ENCODE results near the gene TIMP2. TPM values are rescaled to one million over a fixed set of nuclear protein-coding genes. Genes with fewer than 3 reads are reported as not detected.

TIMP2 gene
- total and polyA plus RNA-seq, 8 donors, result 158 to 313 (median 179) TPM

- no peak for TF ChIP-seq CTCF (IDR thresholded peaks at IDR 0.05)
- DNase-seq, result no peak
- intact Hi-C loops (cut with DNase I), result no loop called here
Measured at GRCh38 chr17:78824240-78824639, 100.9 kb downstream of the TIMP2 start.

DNA sequence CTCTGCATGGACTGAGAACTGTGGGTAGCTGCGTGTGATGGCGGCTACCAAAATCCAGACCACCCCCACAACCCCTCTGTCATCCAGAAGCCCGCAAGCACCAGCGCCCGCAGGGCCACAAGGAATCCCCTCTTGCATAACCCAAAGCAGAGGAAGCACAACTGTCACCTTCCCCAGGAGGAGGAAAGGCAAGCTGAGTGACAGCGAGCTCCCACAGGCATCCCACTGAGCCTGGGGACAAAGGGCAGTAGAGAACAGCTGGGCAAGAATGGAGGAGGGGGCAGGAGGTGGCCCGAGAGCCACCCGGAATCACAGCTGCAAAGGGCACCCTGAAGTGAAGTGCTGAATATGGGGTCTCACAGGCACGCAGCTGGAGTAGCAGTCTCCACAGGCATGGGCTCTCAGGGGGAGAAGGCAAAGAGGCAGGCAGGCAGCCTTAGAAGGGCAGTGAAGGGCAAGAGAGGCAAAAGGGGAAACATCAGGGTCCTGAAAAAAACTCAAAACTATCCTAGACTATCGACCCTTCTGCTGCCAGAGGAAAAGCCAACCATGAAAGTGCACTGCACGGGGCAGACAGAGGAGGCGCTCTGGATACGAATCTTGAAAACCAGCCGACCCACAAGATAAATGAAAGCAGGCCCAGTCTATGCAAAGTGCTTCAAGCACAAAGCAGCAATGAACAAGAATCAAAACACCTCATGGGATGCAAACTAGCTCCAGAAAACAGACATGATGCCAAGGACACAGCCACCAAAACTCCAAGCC, 101.7 kb downstream of the TIMP2 start:
- Histone ChIP-seq H3K36me3 (peaks cover 0 to 100% of the 10 kb centered on the region in 2 donors), H3K4me3 (no peak overlapping the region), H3K9me3 (no peaks in the 10 kb centered on the region), H3K27me3 (no peaks in the 10 kb centered on the region), H3K27ac (no peak overlapping the region), H3K4me1 (peaks cover 0 to 34% of the 10 kb centered on the region in 2 donors)
- no peak for ATAC-seq
- TF ChIP-seq CTCF (IDR thresholded peaks at IDR 0.05), result no peak
- intact Hi-C loops (cut with DNase I), result no loop called here
- no peak for DNase-seq

More at GRCh38 chr17:78824240-78824639, 100.9 kb downstream of the TIMP2 start:
- Histone ChIP-seq H3K27me3 (no peaks in the 10 kb centered on the region), H3K9me3 (no peaks in the 10 kb centered on the region), H3K27ac (no peak overlapping the region), H3K4me3 (no peak overlapping the region), H3K4me1 (peaks cover 0 to 28% of the 10 kb centered on the region in 2 donors), H3K36me3 (peaks cover 0 to 100% of the 10 kb centered on the region in 2 donors)
- ATAC-seq, result no peak

DNA sequence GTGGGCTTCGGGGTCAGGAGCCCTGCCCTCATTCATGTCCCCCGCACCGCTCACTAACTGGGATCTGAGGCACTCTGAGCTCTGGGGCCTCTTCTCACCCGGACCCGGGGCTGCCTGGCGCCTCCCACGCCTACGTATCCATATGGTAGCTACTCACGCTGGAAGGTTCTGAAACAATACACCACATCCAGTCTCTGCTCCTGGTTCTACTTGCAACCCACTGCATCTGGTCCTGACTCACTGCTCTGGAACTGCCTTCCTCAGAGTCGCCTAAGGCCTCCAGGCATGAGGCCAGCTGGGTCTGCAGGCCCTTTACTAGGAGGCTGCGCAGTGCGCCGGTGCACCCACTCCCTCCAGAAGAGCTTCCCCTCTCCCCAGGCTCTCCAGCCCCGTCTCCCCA, 102.6 kb downstream of the TIMP2 start:
- peaks cover 0 to 33% of the 10 kb centered on the region in 2 donors for H3K4me1 ChIP-seq
- no peak for TF ChIP-seq CTCF (IDR thresholded peaks at IDR 0.05)
- no peaks in the 10 kb centered on the region for H3K27me3 ChIP-seq
- intact Hi-C loops (cut with DNase I), result no loop called here
- peaks cover 0 to 100% of the 10 kb centered on the region in 2 donors for H3K36me3 ChIP-seq
- H3K9me3 ChIP-seq, result no peaks in the 10 kb centered on the region
- H3K4me3 ChIP-seq, result no peak overlapping the region
- DNase-seq (no peak), ATAC-seq (no peak)
- no peak overlapping the region for H3K27ac ChIP-seq

- no peaks in the 10 kb centered on the region for H3K9me3 ChIP-seq
- H3K36me3 ChIP-seq, result peaks cover 0 to 100% of the 10 kb centered on the region in 2 donors
- TF ChIP-seq CTCF (IDR thresholded peaks at IDR 0.05), result no peak
- DNase-seq (no peak), ATAC-seq (no peak)
- intact Hi-C loops (cut with DNase I), result no loop called here
- no peak overlapping the region for H3K4me3 ChIP-seq
- H3K27ac ChIP-seq, result no peak overlapping the region
- peaks cover 0 to 27% of the 10 kb centered on the region in 2 donors for H3K4me1 ChIP-seq
- H3K27me3 ChIP-seq, result no peaks in the 10 kb centered on the region
Measured at GRCh38 chr17:78821961-78822360, 103.2 kb downstream of the TIMP2 start.

DNA sequence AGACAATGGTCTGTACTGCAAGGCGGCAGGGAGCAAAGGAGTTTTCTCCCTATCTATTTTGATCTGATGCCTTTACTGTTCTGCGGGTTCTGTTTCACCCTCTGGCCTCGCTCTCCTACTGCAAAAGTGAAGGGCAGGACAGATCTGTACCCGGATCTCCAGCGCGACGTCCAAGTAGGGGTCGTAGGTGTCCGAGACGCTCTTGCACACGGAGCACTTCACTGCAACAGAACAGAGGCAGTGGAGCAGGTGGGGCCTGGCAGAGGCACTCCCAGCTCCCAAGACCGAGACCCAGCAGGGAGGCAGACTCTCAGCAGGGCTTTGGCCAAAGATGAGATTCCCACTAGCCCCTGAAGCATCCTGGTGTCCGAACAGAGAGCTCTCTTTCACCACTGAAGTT, 104.3 kb downstream of the TIMP2 start:
- ATAC-seq (no peak), DNase-seq (no peak)
- Histone ChIP-seq H3K27ac (no peak overlapping the region), H3K4me3 (no peak overlapping the region), H3K36me3 (peaks cover 0 to 100% of the 10 kb centered on the region in 2 donors), H3K9me3 (no peaks in the 10 kb centered on the region), H3K27me3 (no peaks in the 10 kb centered on the region), H3K4me1 (peaks cover 0 to 16% of the 10 kb centered on the region in 2 donors)
- intact Hi-C loops (cut with DNase I), result no loop called here
- TF ChIP-seq CTCF (IDR thresholded peaks at IDR 0.05), result no peak
